Heart left ventricle (tissue), 16 donors: ENCODE results near the gene SRSF10. TPM values are rescaled to one million over a fixed set of nuclear protein-coding genes. Genes with fewer than 3 reads are reported as not detected.

Experiments used
- ATAC-seq, 4 donors: fragments of 200-7000 bp; cut with Tn5 transposase; one replicate each; pipeline ENCODE4 v1.9.1; 2020 to 2022; ENCODE audit warnings: moderate library complexity in 4 of 4, mild to moderate bottlenecking in 3 of 4, moderate number of reproducible peaks in 1 of 4
- DNase-seq, 5 donors: peaks; one replicate each; pipeline ENCODE4 v3.0.0-alpha.2; 2020
- H3K27ac ChIP-seq, 12 donors: fragments of 200-600 bp; sonication (generic) in 4 of 12; one replicate each; pipeline versions ENCODE4 v1.5.0 to v1.8.0; 2016 to 2022; ENCODE audit warnings: mild to moderate bottlenecking in 2 of 12
- H3K27me3 ChIP-seq, 9 donors: fragments of 200-600 bp; sonication (generic) in 2 of 9; one replicate each; pipeline versions ENCODE4 v1.5.1 to v1.8.0; 2016 to 2022; ENCODE audit warnings: mild to moderate bottlenecking in 3 of 9
- H3K36me3 ChIP-seq, 9 donors: fragments of 200-600 bp; sonication (generic) in 2 of 9; one replicate each; pipeline versions ENCODE4 v1.5.0 to v1.8.0; 2018 to 2022; ENCODE audit warnings: mild to moderate bottlenecking in 2 of 9
- H3K4me1 ChIP-seq, 12 donors: fragments of 200-600 bp; sonication (generic) in 4 of 12; one replicate each; pipeline versions ENCODE4 v1.5.0 to v1.8.0; 2016 to 2022; ENCODE audit warnings: mild to moderate bottlenecking in 3 of 12
- H3K4me3 ChIP-seq, 12 donors: fragments of 200-600 bp; sonication (generic) in 4 of 12; one replicate each; pipeline versions ENCODE4 v1.5.0 to v1.8.0; 2017 to 2022; ENCODE audit warnings: mild to moderate bottlenecking in 9 of 12, moderate library complexity in 4 of 12
- H3K9me3 ChIP-seq, 12 donors: fragments of 200-600 bp; sonication (generic) in 4 of 12; one replicate each; pipeline versions ENCODE4 v1.5.0 to v1.8.0; 2016 to 2022; ENCODE audit warnings: mild to moderate bottlenecking in 1 of 12
- CTCF ChIP-seq, 12 donors: fragments of 200-600 bp; sonication (generic) in 4 of 12; IDR thresholded peaks; one replicate each; pipeline versions ENCODE4 v1.5.0 to v1.8.0; 2018 to 2022; ENCODE audit warnings: antibody characterized with exemption in 12 of 12, mild to moderate bottlenecking in 5 of 12
- POLR2A ChIP-seq, 2 donors: fragments of 450-650 bp; IDR thresholded peaks; one replicate each; pipeline ENCODE4 v1.6.1; 2017; ENCODE audit warnings: antibody characterized with exemption in 2 of 2, mild to moderate bottlenecking in 2 of 2, moderate library complexity in 2 of 2
- WGBS, 4 donors: extraction: QIAGEN DNeasy Blood & Tissue Kit in 2 of 4; methylation state at CpG; one replicate each; pipeline versions ENCODE4 v1.1.5 to v1.1.7; 2013 to 2018; 5-methylcytosine and 5-hydroxymethylcytosine counted together
- intact Hi-C, 10 donors: fragments of 100-400 bp; cut with DNase I; formaldehyde crosslinking; loops; one replicate each; pipeline versions ENCODE4 v1.11.1 to v1.14.2; 2022
- polyA plus RNA-seq, 2 donors: library from polyadenylated mRNA; stranded (reverse); fragments of 200-250 nt; gene quantifications; one replicate each; pipeline ENCODE4 v1.2.3, GENCODE V29; 2013
- total RNA-seq, 9 donors: library from RNA; depleted of rRNA in 2 of 9; stranded (reverse); fragments of >200 nt in 2 of 9; fragmentation: NEBNext Ultra II Directional in 3 of 9; extraction: Animal tissue kit (Norgen Biotek cat#: 25700) in 3 of 9; gene quantifications; one replicate each; pipeline versions ENCODE4 v1.1.0 to v1.2.4, GENCODE V29; 2016 to 2023
- donor health status: ischemic (EF 13 %, LVEDD 7.1; RV severe dilation, severe dysfunction).
- donor health status: healthy with polysubstance abuse.
- donor health status: DM: no; HTN: yes; CAD: no.
- donor health status: DM: no; HTN: no; CAD: no.
- donor health status: ischemic (EF 25% LVEDD 6.9; RV normal size, moderate dysfunction).
- donor health status: ischemic (EF 25% LVEDD 5.7; RV mildly dilated, moderate dysfunction).
- donor health status: healthy.
- donor health status: DM: yes; HTN: yes; CAD: no.
- donor health status: ischemic (EF 35%, LVEDD 5.7; RV mildly dilated, moderate dysfunction).
- donor health status: nonischemic (EF 11% LVEDD 7.7; RV severe dilation, severe dysfunction).
- donor health status: DM: yes; HTN: yes; CAD: no.
- donor health status: PGD.
- donor health status: ischemic (EF 29% LVEDD 5.4; RV normal size, mild dysfunction).
- donor health status: nonischemic (EF 23%, LVEDD 6.1; RV moderate dilation, normal function).

SRSF10 gene
- total and polyA plus RNA-seq, 11 donors = 34.3 to 60.9 (median 47.3) TPM

GRCh38 chr1:23922321-23922943 lies 57.7 kb downstream of the SRSF10 start:
- Histone ChIP-seq H3K4me3 (no peak overlapping the region), H3K27me3 (no peaks in the 10 kb centered on the region), H3K9me3 (no peaks in the 10 kb centered on the region), H3K36me3 (no peaks in the 10 kb centered on the region), H3K4me1 (peaks cover 0 to 17% (median 8%) of the 10 kb centered on the region in 12 donors), H3K27ac (no peak overlapping the region)
- ATAC-seq (no peak), DNase-seq (no peak)
- TF ChIP-seq POLR2A (IDR thresholded peaks at IDR 0.05) (no peak), CTCF (IDR thresholded peaks at IDR 0.05) (no peak)
- 61 to 75% (median 69%) methylated on average over 8 of the region's 8 CpGs for WGBS, 4 donors
- intact Hi-C loops = no loop called here

- TF ChIP-seq POLR2A (IDR thresholded peaks at IDR 0.05) (no peak), CTCF (IDR thresholded peaks at IDR 0.05) (peak; percentile 24 to 68 (median 56))
- DNase-seq (peak; percentile 51 to 71 (median 68)), ATAC-seq (peak; percentile 69 to 85 (median 79))
- WGBS, 4 donors = 45 to 55% (median 50%) methylated on average over 12 of the region's 12 CpGs
- H3K27me3 ChIP-seq = no peaks in the 10 kb centered on the region
- peaks cover 0 to 48% (median 6%) of the 10 kb centered on the region in 12 donors for H3K4me1 ChIP-seq
- no peak overlapping the region for H3K4me3 ChIP-seq
- H3K36me3 ChIP-seq = no peaks in the 10 kb centered on the region
- intact Hi-C loops = loop anchor here in 8 of 10 donors (2.0 to 10.0 kb wide), 8 partner anchors 48 to 144 kb away; partner anchors contain the start of genes FUCA1 (in 2 of the 8) and PITHD1 (in 1 of the 8)
- H3K9me3 ChIP-seq = no peaks in the 10 kb centered on the region
- peak overlapping the region in 1 of 12 donors; percentile 64 for H3K27ac ChIP-seq
Measured at GRCh38 chr1:23916209-23917131, 63.7 kb downstream of the SRSF10 start.

- Histone ChIP-seq H3K27me3 (peaks cover 0 to 6% (median 0%) of the 10 kb centered on the region in 9 donors), H3K9me3 (no peaks in the 10 kb centered on the region), H3K4me3 (no peak overlapping the region), H3K27ac (no peak overlapping the region), H3K36me3 (no peaks in the 10 kb centered on the region), H3K4me1 (peaks cover 0 to 57% (median under 1%) of the 10 kb centered on the region in 12 donors)
- no peak for TF ChIP-seq CTCF (IDR thresholded peaks at IDR 0.05)
- no peak for TF ChIP-seq POLR2A (IDR thresholded peaks at IDR 0.05)
- DNase-seq = no peak
- 95 to 97% (median 95%) methylated on average over 5 of the region's 5 CpGs for WGBS, 4 donors
- intact Hi-C loops = loop anchor here in 7 of 10 donors (5.0 to 10.0 kb wide), 6 partner anchors 48 to 143 kb away; partner anchors contain the start of genes FUCA1 (in 1 of the 7) and PITHD1 (in 1 of the 7)
- ATAC-seq = no peak
Measured at GRCh38 chr1:23915466-23915865, 64.7 kb downstream of the SRSF10 start.

GRCh38 chr1:23914921-23915320 lies 65.2 kb downstream of the SRSF10 start:
- TF ChIP-seq POLR2A (IDR thresholded peaks at IDR 0.05) (no peak), CTCF (IDR thresholded peaks at IDR 0.05) (no peak)
- no peaks in the 10 kb centered on the region for H3K36me3 ChIP-seq
- H3K4me1 ChIP-seq = peaks cover 0 to 54% (median 0%) of the 10 kb centered on the region in 12 donors
- H3K27ac ChIP-seq = no peak overlapping the region
- no peak for ATAC-seq
- H3K27me3 ChIP-seq = peaks cover 0 to 6% (median 0%) of the 10 kb centered on the region in 9 donors
- H3K9me3 ChIP-seq = no peaks in the 10 kb centered on the region
- intact Hi-C loops = loop anchor here in 7 of 10 donors (5.0 to 10.0 kb wide), 6 partner anchors 48 to 143 kb away; partner anchors contain the start of genes FUCA1 (in 1 of the 7) and PITHD1 (in 1 of the 7)
- no peak overlapping the region for H3K4me3 ChIP-seq
- 94 to 96% (median 96%) methylated on average over 4 of the region's 4 CpGs for WGBS, 4 donors
- DNase-seq = no peak
